ENCODE results near the gene IGHMBP2.

Gene IGHMBP2

GRCh38 chr11:68950762-68951161 lies 47.1 kb downstream of the IGHMBP2 start:
- CTCF ChIA-PET = interaction anchor here (1.2 kb wide), 1 partner anchor 98 kb away, joined by 3 read pairs; the partner anchor contains the start of gene TPCN2
- TF ChIP-seq HDGF (IDR thresholded peaks at IDR 0.05; ENCODE audit: borderline replicate concordance) = no peak
- no peak for TF ChIP-seq SUZ12 (IDR thresholded peaks at IDR 0.05)
- no peak for TF ChIP-seq L3MBTL2 (conservative IDR thresholded peaks at IDR 0.05)
- no peak for TF ChIP-seq ZNF384 (IDR thresholded peaks at IDR 0.05)
- TF ChIP-seq FOXK2 (IDR thresholded peaks at IDR 0.05) = no peak
- TF ChIP-seq PKNOX1 (IDR thresholded peaks at IDR 0.05) = no peak
- no peak for TF ChIP-seq TARDBP (IDR thresholded peaks at IDR 0.05)
- no peak for TF ChIP-seq SP1 (IDR thresholded peaks at IDR 0.05)
- TF ChIP-seq ELF4 (IDR thresholded peaks at IDR 0.05) = no peak
- TF ChIP-seq FOXA1 (IDR thresholded peaks at IDR 0.05) = no peak
- TF ChIP-seq CTBP1 (IDR thresholded peaks at IDR 0.05; ENCODE audit: borderline replicate concordance) = no peak
- TF ChIP-seq BHLHE40 (IDR thresholded peaks at IDR 0.05; ENCODE audit: borderline replicate concordance) = no peak
- TF ChIP-seq NFRKB (IDR thresholded peaks at IDR 0.05) = no peak
- TF ChIP-seq LEF1 (IDR thresholded peaks at IDR 0.05; ENCODE audit: borderline replicate concordance) = no peak
- DNase-seq (ENCODE audit: extremely low spot score) = no peak
- POLR2A ChIA-PET = no interaction called here

- CTCF ChIA-PET = no interaction called here
- TF ChIP-seq ZNF384 (IDR thresholded peaks at IDR 0.05) (no peak), SUZ12 (IDR thresholded peaks at IDR 0.05) (no peak), ELF4 (IDR thresholded peaks at IDR 0.05) (no peak), HDGF (IDR thresholded peaks at IDR 0.05; ENCODE audit: borderline replicate concordance) (no peak), SP1 (IDR thresholded peaks at IDR 0.05) (no peak), L3MBTL2 (conservative IDR thresholded peaks at IDR 0.05) (no peak), CTBP1 (IDR thresholded peaks at IDR 0.05; ENCODE audit: borderline replicate concordance) (no peak), PKNOX1 (IDR thresholded peaks at IDR 0.05) (no peak), TARDBP (IDR thresholded peaks at IDR 0.05) (no peak), NFRKB (IDR thresholded peaks at IDR 0.05) (no peak), LEF1 (IDR thresholded peaks at IDR 0.05; ENCODE audit: borderline replicate concordance) (no peak), FOXA1 (IDR thresholded peaks at IDR 0.05) (no peak), FOXM1 (IDR thresholded peaks at IDR 0.05; ENCODE audit: borderline replicate concordance) (no peak), FOXK2 (IDR thresholded peaks at IDR 0.05) (no peak), BHLHE40 (IDR thresholded peaks at IDR 0.05; ENCODE audit: borderline replicate concordance) (no peak), ARNT (IDR thresholded peaks at IDR 0.05) (no peak)
- no peak for DNase-seq (ENCODE audit: extremely low spot score)
- POLR2A ChIA-PET = no interaction called here
Measured at GRCh38 chr11:68954836-68955606, 51.3 kb downstream of the IGHMBP2 start.

GRCh38 chr11:68955607-68955958 lies 51.9 kb downstream of the IGHMBP2 start:
- no peak for DNase-seq (ENCODE audit: extremely low spot score)
- TF ChIP-seq TARDBP (IDR thresholded peaks at IDR 0.05) (no peak), BHLHE40 (IDR thresholded peaks at IDR 0.05; ENCODE audit: borderline replicate concordance) (no peak), ZNF384 (IDR thresholded peaks at IDR 0.05) (no peak), FOXM1 (IDR thresholded peaks at IDR 0.05; ENCODE audit: borderline replicate concordance) (no peak)
- CTCF ChIA-PET = interaction anchor here (0.7 kb wide), 1 partner anchor 930 kb away, joined by 3 read pairs; no protein-coding TSS in a partner anchor
- POLR2A ChIA-PET = no interaction called here

- TF ChIP-seq PKNOX1 (IDR thresholded peaks at IDR 0.05) (no peak), ELF4 (IDR thresholded peaks at IDR 0.05) (no peak)
- DNase-seq (ENCODE audit: extremely low spot score) = peak; percentile 67
- POLR2A ChIA-PET = no interaction called here
- CTCF ChIA-PET = interaction anchor here (0.7 kb wide), 1 partner anchor 931 kb away, joined by 3 read pairs; no protein-coding TSS in a partner anchor
Measured at GRCh38 chr11:68956142-68956541, 52.5 kb downstream of the IGHMBP2 start.

GRCh38 chr11:68956547-68957254 lies 53.0 kb downstream of the IGHMBP2 start:
- TF ChIP-seq NFRKB (IDR thresholded peaks at IDR 0.05) = no peak
- TF ChIP-seq L3MBTL2 (conservative IDR thresholded peaks at IDR 0.05) = no peak
- no peak for TF ChIP-seq SP1 (IDR thresholded peaks at IDR 0.05)
- TF ChIP-seq HDGF (IDR thresholded peaks at IDR 0.05; ENCODE audit: borderline replicate concordance) = no peak
- no peak for TF ChIP-seq FOXA1 (IDR thresholded peaks at IDR 0.05)
- TF ChIP-seq ARNT (IDR thresholded peaks at IDR 0.05) = no peak
- DNase-seq (ENCODE audit: extremely low spot score) = no peak
- POLR2A ChIA-PET = no interaction called here
- CTCF ChIA-PET = no interaction called here

GRCh38 chr11:68958211-68958610 lies 54.5 kb downstream of the IGHMBP2 start:
- ChIA-PET POLR2A (no interaction called here), CTCF (interaction anchor here (0.6 kb wide), 1 partner anchor 21 kb away, joined by 3 read pairs; no protein-coding TSS in a partner anchor)
- no peak for DNase-seq (ENCODE audit: extremely low spot score)
- TF ChIP-seq SUZ12 (IDR thresholded peaks at IDR 0.05) = no peak
- TF ChIP-seq LEF1 (IDR thresholded peaks at IDR 0.05; ENCODE audit: borderline replicate concordance) = no peak
- TF ChIP-seq FOXA1 (IDR thresholded peaks at IDR 0.05) = no peak
- TF ChIP-seq FOXM1 (IDR thresholded peaks at IDR 0.05; ENCODE audit: borderline replicate concordance) = no peak
- no peak for TF ChIP-seq PKNOX1 (IDR thresholded peaks at IDR 0.05)
- no peak for TF ChIP-seq CTBP1 (IDR thresholded peaks at IDR 0.05; ENCODE audit: borderline replicate concordance)
- TF ChIP-seq L3MBTL2 (conservative IDR thresholded peaks at IDR 0.05) = no peak
